HepG2 (cell line): ENCODE results near the gene LRRC8E.

Source experiments
- CTCF ChIP-seq: sonication (generic); formaldehyde crosslinking; IDR thresholded peaks from 2 replicates; pipeline ENCODE4 v1.5.0; 2020; ENCODE audit warnings: mild to moderate bottlenecking, missing genetic modification reagents, moderate library complexity
- FOXJ3 ChIP-seq: sonication (generic); formaldehyde crosslinking; IDR thresholded peaks from 2 replicates; pipeline ENCODE4 v1.4.0; 2020; ENCODE audit warnings: missing genetic modification reagents, mild to moderate bottlenecking, borderline replicate concordance
- GATAD1 ChIP-seq: IDR thresholded peaks from 2 replicates; pipeline ENCODE4 v1.6.1; 2016; ENCODE audit warnings: missing genetic modification reagents, missing compliant biosample characterization
- NFE2L2 ChIP-seq: fragments of 150-350 bp; IDR thresholded peaks from 2 replicates; pipeline ENCODE4 v1.6.1; 2014; ENCODE audit warnings: low read length
- PRDM15 ChIP-seq: sonication (generic); formaldehyde crosslinking; IDR thresholded peaks from 2 replicates; pipeline ENCODE4 v1.4.0; 2020; ENCODE audit warnings: missing genetic modification reagents
- ZBTB20 ChIP-seq: sonication (generic); formaldehyde crosslinking; IDR thresholded peaks from 2 replicates; pipeline ENCODE4 v1.8.1; 2023; ENCODE audit warnings: missing genetic modification reagents, low read depth, mild to moderate bottlenecking, borderline replicate concordance
- ZNF232 ChIP-seq: sonication (generic); formaldehyde crosslinking; IDR thresholded peaks from 2 replicates; pipeline ENCODE4 v1.4.0; 2020; ENCODE audit warnings: missing genetic modification reagents, borderline replicate concordance
- ZNF609 ChIP-seq: sonication (generic); formaldehyde crosslinking; IDR thresholded peaks from 2 replicates; pipeline ENCODE4 v1.4.0; 2020; ENCODE audit warnings: mild to moderate bottlenecking, missing genetic modification reagents, borderline replicate concordance
- ZNF790 ChIP-seq: sonication (generic); formaldehyde crosslinking; IDR thresholded peaks from 2 replicates; pipeline ENCODE4 v1.8.0; 2022; ENCODE audit warnings: missing genetic modification reagents, mild to moderate bottlenecking, borderline replicate concordance

GRCh38 chr19:7849631-7849999 lies 38.7 kb upstream of the LRRC8E start:
- TF ChIP-seq ZBTB20 (CRISPR knock-in tag) (no peak), ZNF790 (no peak), ZNF232 (CRISPR knock-in tag) (no peak), CTCF (CRISPR knock-in tag) (no peak), ZNF609 (no peak), PRDM15 (CRISPR knock-in tag) (no peak), GATAD1 (no peak), FOXJ3 (CRISPR knock-in tag) (no peak), NFE2L2 (no peak)
